ENCODE results near the gene MRPL34. TPM values are rescaled to one million over a fixed set of nuclear protein-coding genes. Genes with fewer than 3 reads are reported as not detected.
"Not testable (repeated sequence)": the region's sequence is repeated elsewhere in the genome, so short reads cannot be mapped to it uniquely, and the experiment has no call there.

The MRPL34 gene
- total RNA-seq, 1 donor from 2014 or later: 84.9 TPM

DNA sequence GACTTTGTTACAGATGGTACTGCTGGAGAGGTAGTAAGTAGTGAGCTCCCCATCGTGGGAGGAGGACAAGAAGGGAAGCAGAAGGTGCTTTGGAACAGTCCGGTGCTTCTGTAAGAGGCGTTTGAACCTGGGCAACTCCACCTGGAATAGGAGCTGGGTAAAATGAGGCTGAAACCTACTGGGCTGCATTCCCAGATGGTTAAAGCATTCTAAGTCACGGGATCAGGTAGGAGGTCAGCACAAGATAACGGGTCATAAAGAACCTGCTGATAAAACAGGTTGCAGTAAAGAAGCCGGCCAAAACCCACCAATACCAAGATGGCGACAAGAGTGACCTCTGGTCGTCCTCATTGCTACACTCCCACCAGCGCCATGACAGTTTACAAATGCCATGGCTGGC is 18.9 kb upstream of the MRPL34 start:
- no peak overlapping the region for H3K4me3 ChIP-seq
- H3K27ac ChIP-seq: no peak overlapping the region
- intact Hi-C loops (cut with DNase I): no loop called here
- H3K36me3 ChIP-seq: no peaks in the 10 kb centered on the region
- H3K27me3 ChIP-seq: peaks cover 7% of the 10 kb centered on the region
- no peak for TF ChIP-seq CTCF (IDR thresholded peaks at IDR 0.05)
- peaks cover 11% of the 10 kb centered on the region for H3K4me1 ChIP-seq
- DNase-seq (no peak), ATAC-seq (no peak)
- no peaks in the 10 kb centered on the region for H3K9me3 ChIP-seq

DNA sequence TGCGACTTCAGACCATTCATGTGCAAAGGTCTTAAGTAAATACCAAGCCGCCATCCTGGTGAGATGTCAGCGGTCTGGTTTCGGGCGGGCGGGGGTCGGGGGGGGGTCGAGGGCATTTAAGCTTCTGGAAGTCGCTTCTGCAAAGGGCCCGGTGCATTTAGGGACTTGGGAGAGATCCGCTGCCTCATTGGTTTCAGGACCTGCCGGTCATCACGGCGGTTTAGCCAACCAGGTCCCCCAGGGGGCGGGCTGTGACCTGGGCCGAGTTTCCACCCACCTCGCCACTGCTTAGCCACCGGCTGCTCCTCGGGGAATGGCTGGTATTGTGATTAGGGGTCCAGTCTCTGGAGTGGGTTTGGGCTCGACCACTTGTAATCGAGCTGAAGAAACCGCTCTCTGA is 16.2 kb upstream of the MRPL34 start:
- H3K9me3 ChIP-seq: no peaks in the 10 kb centered on the region
- H3K27me3 ChIP-seq: no peaks in the 10 kb centered on the region
- ATAC-seq (peak; percentile 28), DNase-seq (peak; percentile 79)
- H3K27ac ChIP-seq: no peak overlapping the region
- H3K4me3 ChIP-seq: no peak overlapping the region
- peaks cover 8% of the 10 kb centered on the region for H3K4me1 ChIP-seq
- intact Hi-C loops (cut with DNase I): no loop called here
- no peak for TF ChIP-seq CTCF (IDR thresholded peaks at IDR 0.05)
- H3K36me3 ChIP-seq: no peaks in the 10 kb centered on the region

GRCh38 chr19:17292301-17293074 is 13.2 kb upstream of the MRPL34 start:
- peak; percentile 76 for TF ChIP-seq CTCF (IDR thresholded peaks at IDR 0.05)
- Histone ChIP-seq H3K27me3 (no peaks in the 10 kb centered on the region), H3K27ac (peak overlapping the region; percentile 40), H3K4me3 (peak overlapping the region; percentile 59), H3K36me3 (no peaks in the 10 kb centered on the region), H3K4me1 (peaks cover 8% of the 10 kb centered on the region), H3K9me3 (no peaks in the 10 kb centered on the region)
- intact Hi-C loops (cut with DNase I): no loop called here
- peak; percentile 94 for ATAC-seq
- peak; percentile 81 for DNase-seq

GRCh38 chr19:17293605-17294004 is 12.1 kb upstream of the MRPL34 start:
- DNase-seq: no peak
- ATAC-seq: no peak
- no peaks in the 10 kb centered on the region for H3K27me3 ChIP-seq
- H3K36me3 ChIP-seq: no peaks in the 10 kb centered on the region
- TF ChIP-seq CTCF (IDR thresholded peaks at IDR 0.05): no peak
- H3K9me3 ChIP-seq: no peaks in the 10 kb centered on the region
- H3K4me1 ChIP-seq: peaks cover 8% of the 10 kb centered on the region
- intact Hi-C loops (cut with DNase I): no loop called here
- H3K4me3 ChIP-seq: no peak overlapping the region
- no peak overlapping the region for H3K27ac ChIP-seq

DNA sequence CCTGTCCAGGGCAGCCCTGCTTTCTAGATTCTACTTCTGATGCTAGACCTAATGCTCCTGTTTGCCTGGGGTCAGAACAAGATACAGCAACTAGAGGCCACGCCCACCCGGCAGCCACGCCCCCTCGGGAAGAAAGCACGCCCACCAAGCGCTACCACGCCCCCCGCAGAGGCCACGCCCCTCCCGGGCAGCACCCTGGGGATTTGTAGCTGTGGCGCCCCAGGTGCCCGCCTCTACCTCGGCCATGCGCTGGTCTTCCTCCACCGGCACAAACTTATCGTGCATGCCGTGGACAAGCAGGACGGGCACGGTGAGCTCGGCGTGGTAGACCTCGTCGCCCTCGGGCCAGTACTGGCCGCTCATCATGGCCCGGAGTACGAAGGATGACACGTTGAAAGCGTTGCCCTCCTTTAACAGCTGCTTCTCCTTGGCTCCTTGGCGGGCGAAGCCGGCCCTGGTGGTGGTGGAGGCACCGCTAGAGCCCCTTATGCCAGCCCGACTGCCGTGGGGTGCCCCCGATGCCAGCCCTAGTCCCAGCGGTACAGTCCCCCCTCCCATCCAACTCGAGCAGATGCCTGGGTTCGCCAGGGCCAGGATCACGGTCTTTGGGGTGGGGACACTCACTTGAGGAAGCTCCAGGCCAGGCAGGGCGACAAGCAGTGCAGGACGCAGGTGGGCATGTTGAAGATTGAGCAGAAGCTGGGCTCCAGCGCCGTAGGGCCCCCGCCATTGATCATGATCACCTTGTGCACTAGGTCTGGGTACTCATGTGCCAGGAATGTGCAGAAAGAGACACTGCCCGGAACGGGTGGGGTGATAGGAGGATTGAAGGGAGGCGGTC is 11.4 kb upstream of the MRPL34 start:
- no peaks in the 10 kb centered on the region for H3K9me3 ChIP-seq
- no peaks in the 10 kb centered on the region for H3K36me3 ChIP-seq
- intact Hi-C loops (cut with DNase I): no loop called here
- DNase-seq (peak; percentile 77), ATAC-seq (peak; percentile 51)
- H3K27ac ChIP-seq: no peak overlapping the region
- H3K4me3 ChIP-seq: no peak overlapping the region
- TF ChIP-seq CTCF (IDR thresholded peaks at IDR 0.05): no peak
- H3K27me3 ChIP-seq: no peaks in the 10 kb centered on the region
- H3K4me1 ChIP-seq: peaks cover 8% of the 10 kb centered on the region

GRCh38 chr19:17295551-17295950 is 10.1 kb upstream of the MRPL34 start:
- H3K27ac ChIP-seq; ATAC-seq; DNase-seq; H3K4me3 ChIP-seq; H3K27me3 ChIP-seq; intact Hi-C loops (cut with DNase I); H3K9me3 ChIP-seq; H3K4me1 ChIP-seq; H3K36me3 ChIP-seq: not testable (repeated sequence)
